K562 (cell line): ENCODE results near the gene MYO18A. TPM values are rescaled to one million over a fixed set of nuclear protein-coding genes. Genes with fewer than 3 reads are reported as not detected.

Experiments
- ADNP ChIP-seq: fragments of 200-800 bp; sonication (Bioruptor generic); IDR thresholded peaks from 2 replicates; pipeline ENCODE4 v1.6.1; 2016; ENCODE audit warnings: missing genetic modification characterization, missing compliant biosample characterization
- BCOR ChIP-seq: fragments of 450-650 bp; IDR thresholded peaks from 2 replicates; pipeline ENCODE4 v1.6.1; 2016
- BRD9 ChIP-seq: fragments of 450-650 bp; IDR thresholded peaks from 2 replicates; pipeline ENCODE4 v1.6.1; 2018; ENCODE audit warnings: low read depth; ENCODE audit not compliant: partially characterized antibody
- DACH1 ChIP-seq: fragments of 450-650 bp; IDR thresholded peaks from 2 replicates; pipeline ENCODE4 v1.6.1; 2018; ENCODE audit not compliant: partially characterized antibody
- ESRRA ChIP-seq: fragments of 450-650 bp; IDR thresholded peaks from 2 replicates; pipeline ENCODE4 v1.6.1; 2014; ENCODE audit warnings: low read depth, mild to moderate bottlenecking, moderate library complexity, borderline replicate concordance
- HDAC2 ChIP-seq: fragments of 450-650 bp; IDR thresholded peaks from 2 replicates; pipeline ENCODE4 v1.6.1; 2016; ENCODE audit warnings: mild to moderate bottlenecking
- HNRNPUL1 ChIP-seq: fragments of 200-400 bp; formaldehyde crosslinking; IDR thresholded peaks from 2 replicates; pipeline ENCODE4 v1.6.1; 2017; ENCODE audit warnings: low read length
- NEUROD1 ChIP-seq: fragments of 150-350 bp; IDR thresholded peaks from 2 replicates; pipeline ENCODE4 v1.6.1; 2014; ENCODE audit warnings: borderline replicate concordance, low read length, low read depth; ENCODE audit not compliant: partially characterized antibody
- NFE2 ChIP-seq: IDR thresholded peaks from 2 replicates; pipeline ENCODE4 v1.6.1; 2014; ENCODE audit warnings: antibody characterized with exemption, low read depth
- NFIX ChIP-seq: fragments of 250-450 bp; sonication (Bioruptor Pico); IDR thresholded peaks from 2 replicates; pipeline ENCODE4 v1.4.0; 2020; ENCODE audit warnings: low read depth, mild to moderate bottlenecking, moderate library complexity
- POLR2B ChIP-seq: fragments of 450-650 bp; IDR thresholded peaks from 2 replicates; pipeline ENCODE4 v1.6.1; 2018; ENCODE audit warnings: low read depth; ENCODE audit not compliant: partially characterized antibody
- SMARCA5 ChIP-seq: fragments of 450-650 bp; IDR thresholded peaks from 2 replicates; pipeline ENCODE4 v1.6.1; 2016
- SOX6 ChIP-seq: fragments of 450-650 bp; IDR thresholded peaks from 2 replicates; pipeline ENCODE4 v1.6.1; 2014; ENCODE audit warnings: mild to moderate bottlenecking
- TAF15 ChIP-seq: fragments of 200-400 bp; formaldehyde crosslinking; IDR thresholded peaks from 2 replicates; pipeline ENCODE4 v1.6.1; 2017; ENCODE audit warnings: mild to moderate bottlenecking, low read depth, low read length, moderate library complexity
- ZNF165 ChIP-seq: fragments of 250-450 bp; sonication (Bioruptor Pico); IDR thresholded peaks from 2 replicates; pipeline ENCODE4 v1.4.0; 2020; ENCODE audit warnings: borderline replicate concordance
- ZNF212 ChIP-seq: fragments of 450-650 bp; formaldehyde crosslinking; IDR thresholded peaks from 2 replicates; pipeline ENCODE4 v1.4.0; 2020; ENCODE audit warnings: mild to moderate bottlenecking
- ZNF507 ChIP-seq: conservative IDR thresholded peaks from 2 replicates; pipeline ENCODE4 v1.6.1; 2017; ENCODE audit warnings: missing genetic modification characterization, missing compliant biosample characterization
- polyA plus RNA-seq, 8 experiments: library from polyadenylated mRNA; depleted of rRNA in 4 of 8; stranded (reverse) in 5 of 8; unstranded in 3 of 8; fragments of >200 nt; fragmentation: Nextera tagmentation in 2 of 8; fragmentation: Illumina TruSeq in 1 of 8; extraction: Ambion mirVana in 2 of 8; extraction: Trizol in 1 of 8; gene quantifications; 2 replicates each; pipeline versions ENCODE4 v1.2.1 to v1.2.3, GENCODE V29; 2011 to 2014; ENCODE audit warnings: inconsistent platforms in 1 of 8, missing spikeins in 1 of 8
- total RNA-seq, 7 experiments: library from RNA; depleted of rRNA in 6 of 7; stranded (reverse); fragments of >200 nt in 6 of 7; fragmentation: Illumina TruSeq in 2 of 7; extraction: Trizol in 2 of 7; gene quantifications; 2 replicates each; pipeline versions ENCODE4 v1.2.1 to v1.2.3, GENCODE V29; 2011 to 2021; ENCODE audit warnings: low replicate concordance in 1 of 7
- TF ChIP-seq, protein P1 (sequence below): fragments of 250-450 bp; sonication (Bioruptor Pico); IDR thresholded peaks from 2 replicates; pipeline ENCODE4 v1.8.0; 2021; ENCODE audit warnings: borderline replicate concordance, mild to moderate bottlenecking, moderate library complexity; ENCODE audit not compliant: poor library complexity, severe bottlenecking
- TF ChIP-seq, protein P2 (sequence below): fragments of 200-600 bp; sonication (generic); IDR thresholded peaks from one replicate; pipeline ENCODE4 v1.6.1; 2012; ENCODE audit warnings: mild to moderate bottlenecking, low read depth, low read length, inconsistent platforms

Gene MYO18A
- total and polyA plus RNA-seq, 9 of the 15 experiments (the other 6 are each of a cell fraction or from before 2014, with no cell fraction given) = 2.5 to 65.4 (median 17.1) TPM

DNA sequence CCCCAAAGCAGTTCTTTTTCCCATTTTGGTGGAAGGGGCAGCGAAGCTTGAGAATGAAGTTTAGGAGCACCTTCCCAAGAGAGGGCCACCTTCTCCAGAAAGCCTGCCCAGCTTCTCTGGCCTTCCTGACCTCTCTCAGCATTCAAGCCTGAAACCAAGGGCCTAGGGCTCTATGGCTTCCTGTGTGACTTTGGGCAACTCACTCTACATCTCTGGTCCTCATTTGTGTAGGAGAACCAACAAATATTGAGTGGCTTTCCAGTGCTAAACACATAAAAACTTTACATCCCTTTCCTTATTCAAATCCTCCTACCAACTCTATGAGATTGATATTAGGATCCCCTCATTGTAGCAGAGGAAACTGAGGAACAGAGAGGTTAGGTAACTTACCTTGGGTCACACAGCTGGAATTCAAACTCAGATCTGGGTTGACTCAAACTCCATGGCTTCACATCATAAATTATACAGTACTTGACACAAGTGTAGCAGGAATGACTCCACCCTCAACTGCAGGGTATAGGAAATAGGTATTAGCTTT lies 32.0 kb upstream of the MYO18A start (continued):
- TF ChIP-seq, protein P1, sequence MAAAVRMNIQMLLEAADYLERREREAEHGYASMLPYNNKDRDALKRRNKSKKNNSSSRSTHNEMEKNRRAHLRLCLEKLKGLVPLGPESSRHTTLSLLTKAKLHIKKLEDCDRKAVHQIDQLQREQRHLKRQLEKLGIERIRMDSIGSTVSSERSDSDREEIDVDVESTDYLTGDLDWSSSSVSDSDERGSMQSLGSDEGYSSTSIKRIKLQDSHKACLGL (CRISPR knock-in tag) = no peak
- TF ChIP-seq ZNF507 = no peak
- TF ChIP-seq SMARCA5 = peak; percentile 100
- TF ChIP-seq HNRNPUL1 = no peak
- TF ChIP-seq DACH1 = peak; percentile 54
- TF ChIP-seq NFIX = no peak
- no peak for TF ChIP-seq ZNF165 (CRISPR knock-in tag)
- TF ChIP-seq SOX6 = no peak
- TF ChIP-seq ESRRA = peak; percentile 72; the same call in 1 of the 2 replicates
- TF ChIP-seq, protein P2, sequence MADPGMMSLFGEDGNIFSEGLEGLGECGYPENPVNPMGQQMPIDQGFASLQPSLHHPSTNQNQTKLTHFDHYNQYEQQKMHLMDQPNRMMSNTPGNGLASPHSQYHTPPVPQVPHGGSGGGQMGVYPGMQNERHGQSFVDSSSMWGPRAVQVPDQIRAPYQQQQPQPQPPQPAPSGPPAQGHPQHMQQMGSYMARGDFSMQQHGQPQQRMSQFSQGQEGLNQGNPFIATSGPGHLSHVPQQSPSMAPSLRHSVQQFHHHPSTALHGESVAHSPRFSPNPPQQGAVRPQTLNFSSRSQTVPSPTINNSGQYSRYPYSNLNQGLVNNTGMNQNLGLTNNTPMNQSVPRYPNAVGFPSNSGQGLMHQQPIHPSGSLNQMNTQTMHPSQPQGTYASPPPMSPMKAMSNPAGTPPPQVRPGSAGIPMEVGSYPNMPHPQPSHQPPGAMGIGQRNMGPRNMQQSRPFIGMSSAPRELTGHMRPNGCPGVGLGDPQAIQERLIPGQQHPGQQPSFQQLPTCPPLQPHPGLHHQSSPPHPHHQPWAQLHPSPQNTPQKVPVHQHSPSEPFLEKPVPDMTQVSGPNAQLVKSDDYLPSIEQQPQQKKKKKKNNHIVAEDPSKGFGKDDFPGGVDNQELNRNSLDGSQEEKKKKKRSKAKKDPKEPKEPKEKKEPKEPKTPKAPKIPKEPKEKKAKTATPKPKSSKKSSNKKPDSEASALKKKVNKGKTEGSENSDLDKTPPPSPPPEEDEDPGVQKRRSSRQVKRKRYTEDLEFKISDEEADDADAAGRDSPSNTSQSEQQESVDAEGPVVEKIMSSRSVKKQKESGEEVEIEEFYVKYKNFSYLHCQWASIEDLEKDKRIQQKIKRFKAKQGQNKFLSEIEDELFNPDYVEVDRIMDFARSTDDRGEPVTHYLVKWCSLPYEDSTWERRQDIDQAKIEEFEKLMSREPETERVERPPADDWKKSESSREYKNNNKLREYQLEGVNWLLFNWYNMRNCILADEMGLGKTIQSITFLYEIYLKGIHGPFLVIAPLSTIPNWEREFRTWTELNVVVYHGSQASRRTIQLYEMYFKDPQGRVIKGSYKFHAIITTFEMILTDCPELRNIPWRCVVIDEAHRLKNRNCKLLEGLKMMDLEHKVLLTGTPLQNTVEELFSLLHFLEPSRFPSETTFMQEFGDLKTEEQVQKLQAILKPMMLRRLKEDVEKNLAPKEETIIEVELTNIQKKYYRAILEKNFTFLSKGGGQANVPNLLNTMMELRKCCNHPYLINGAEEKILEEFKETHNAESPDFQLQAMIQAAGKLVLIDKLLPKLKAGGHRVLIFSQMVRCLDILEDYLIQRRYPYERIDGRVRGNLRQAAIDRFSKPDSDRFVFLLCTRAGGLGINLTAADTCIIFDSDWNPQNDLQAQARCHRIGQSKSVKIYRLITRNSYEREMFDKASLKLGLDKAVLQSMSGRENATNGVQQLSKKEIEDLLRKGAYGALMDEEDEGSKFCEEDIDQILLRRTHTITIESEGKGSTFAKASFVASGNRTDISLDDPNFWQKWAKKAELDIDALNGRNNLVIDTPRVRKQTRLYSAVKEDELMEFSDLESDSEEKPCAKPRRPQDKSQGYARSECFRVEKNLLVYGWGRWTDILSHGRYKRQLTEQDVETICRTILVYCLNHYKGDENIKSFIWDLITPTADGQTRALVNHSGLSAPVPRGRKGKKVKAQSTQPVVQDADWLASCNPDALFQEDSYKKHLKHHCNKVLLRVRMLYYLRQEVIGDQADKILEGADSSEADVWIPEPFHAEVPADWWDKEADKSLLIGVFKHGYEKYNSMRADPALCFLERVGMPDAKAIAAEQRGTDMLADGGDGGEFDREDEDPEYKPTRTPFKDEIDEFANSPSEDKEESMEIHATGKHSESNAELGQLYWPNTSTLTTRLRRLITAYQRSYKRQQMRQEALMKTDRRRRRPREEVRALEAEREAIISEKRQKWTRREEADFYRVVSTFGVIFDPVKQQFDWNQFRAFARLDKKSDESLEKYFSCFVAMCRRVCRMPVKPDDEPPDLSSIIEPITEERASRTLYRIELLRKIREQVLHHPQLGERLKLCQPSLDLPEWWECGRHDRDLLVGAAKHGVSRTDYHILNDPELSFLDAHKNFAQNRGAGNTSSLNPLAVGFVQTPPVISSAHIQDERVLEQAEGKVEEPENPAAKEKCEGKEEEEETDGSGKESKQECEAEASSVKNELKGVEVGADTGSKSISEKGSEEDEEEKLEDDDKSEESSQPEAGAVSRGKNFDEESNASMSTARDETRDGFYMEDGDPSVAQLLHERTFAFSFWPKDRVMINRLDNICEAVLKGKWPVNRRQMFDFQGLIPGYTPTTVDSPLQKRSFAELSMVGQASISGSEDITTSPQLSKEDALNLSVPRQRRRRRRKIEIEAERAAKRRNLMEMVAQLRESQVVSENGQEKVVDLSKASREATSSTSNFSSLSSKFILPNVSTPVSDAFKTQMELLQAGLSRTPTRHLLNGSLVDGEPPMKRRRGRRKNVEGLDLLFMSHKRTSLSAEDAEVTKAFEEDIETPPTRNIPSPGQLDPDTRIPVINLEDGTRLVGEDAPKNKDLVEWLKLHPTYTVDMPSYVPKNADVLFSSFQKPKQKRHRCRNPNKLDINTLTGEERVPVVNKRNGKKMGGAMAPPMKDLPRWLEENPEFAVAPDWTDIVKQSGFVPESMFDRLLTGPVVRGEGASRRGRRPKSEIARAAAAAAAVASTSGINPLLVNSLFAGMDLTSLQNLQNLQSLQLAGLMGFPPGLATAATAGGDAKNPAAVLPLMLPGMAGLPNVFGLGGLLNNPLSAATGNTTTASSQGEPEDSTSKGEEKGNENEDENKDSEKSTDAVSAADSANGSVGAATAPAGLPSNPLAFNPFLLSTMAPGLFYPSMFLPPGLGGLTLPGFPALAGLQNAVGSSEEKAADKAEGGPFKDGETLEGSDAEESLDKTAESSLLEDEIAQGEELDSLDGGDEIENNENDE = no peak
- TF ChIP-seq HDAC2 = peak; percentile 93
- TF ChIP-seq POLR2B = no peak
- no peak for TF ChIP-seq NFE2
- TF ChIP-seq ADNP = peak; percentile 92
- no peak for TF ChIP-seq TAF15
- no peak for TF ChIP-seq ZNF212
- no peak for TF ChIP-seq NEUROD1
- peak; percentile 100 for TF ChIP-seq BRD9
- peak; percentile 99 for TF ChIP-seq BCOR
- TF ChIP-seq, all 486 proteins: peak for 24
